PC-9 (cell line): ENCODE measurements around the gene NPY2R.

Source experiments
- EZH2 ChIP-seq: fragments of 200-600 bp; sonication (generic); IDR thresholded peaks from 2 replicates; pipeline ENCODE4 v1.8.0; 2017; ENCODE audit warnings: antibody characterized with exemption, low read depth
- TF ChIP-seq, protein P1 (sequence below): fragments of 200-600 bp; sonication (generic); conservative IDR thresholded peaks from 2 replicates; pipeline ENCODE4 v1.6.1; 2017; ENCODE audit warnings: mixed run types, antibody characterized with exemption, mild to moderate bottlenecking, moderate library complexity

DNA sequence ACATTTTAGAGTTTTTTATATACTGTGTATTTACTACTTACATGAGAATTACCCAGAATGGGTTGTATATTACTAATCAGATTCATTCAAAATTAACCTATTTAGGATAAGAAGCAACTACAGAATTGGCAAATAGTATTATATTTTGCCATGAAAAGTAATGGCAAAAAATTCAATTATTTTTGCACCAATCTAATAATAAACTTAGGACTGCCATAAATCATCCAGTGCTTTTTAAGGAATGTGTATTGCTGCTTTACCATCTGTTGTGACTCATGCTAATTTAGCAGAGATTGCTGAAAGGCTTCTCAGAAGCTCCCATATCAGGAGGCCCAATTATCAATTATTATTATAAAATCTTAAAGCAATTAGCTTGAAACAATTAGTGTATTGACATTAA, 24.0 kb downstream of the NPY2R start:
- no peak for TF ChIP-seq EZH2
- TF ChIP-seq, protein P1, sequence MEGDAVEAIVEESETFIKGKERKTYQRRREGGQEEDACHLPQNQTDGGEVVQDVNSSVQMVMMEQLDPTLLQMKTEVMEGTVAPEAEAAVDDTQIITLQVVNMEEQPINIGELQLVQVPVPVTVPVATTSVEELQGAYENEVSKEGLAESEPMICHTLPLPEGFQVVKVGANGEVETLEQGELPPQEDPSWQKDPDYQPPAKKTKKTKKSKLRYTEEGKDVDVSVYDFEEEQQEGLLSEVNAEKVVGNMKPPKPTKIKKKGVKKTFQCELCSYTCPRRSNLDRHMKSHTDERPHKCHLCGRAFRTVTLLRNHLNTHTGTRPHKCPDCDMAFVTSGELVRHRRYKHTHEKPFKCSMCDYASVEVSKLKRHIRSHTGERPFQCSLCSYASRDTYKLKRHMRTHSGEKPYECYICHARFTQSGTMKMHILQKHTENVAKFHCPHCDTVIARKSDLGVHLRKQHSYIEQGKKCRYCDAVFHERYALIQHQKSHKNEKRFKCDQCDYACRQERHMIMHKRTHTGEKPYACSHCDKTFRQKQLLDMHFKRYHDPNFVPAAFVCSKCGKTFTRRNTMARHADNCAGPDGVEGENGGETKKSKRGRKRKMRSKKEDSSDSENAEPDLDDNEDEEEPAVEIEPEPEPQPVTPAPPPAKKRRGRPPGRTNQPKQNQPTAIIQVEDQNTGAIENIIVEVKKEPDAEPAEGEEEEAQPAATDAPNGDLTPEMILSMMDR, result no peak
